ENCODE data around the gene ZNF526. TPM values are rescaled to one million over a fixed set of nuclear protein-coding genes. Genes with fewer than 3 reads are reported as not detected.

Gene ZNF526
- total RNA-seq, 2 donors from 2014 or later: 4.9 to 6.0 TPM

DNA sequence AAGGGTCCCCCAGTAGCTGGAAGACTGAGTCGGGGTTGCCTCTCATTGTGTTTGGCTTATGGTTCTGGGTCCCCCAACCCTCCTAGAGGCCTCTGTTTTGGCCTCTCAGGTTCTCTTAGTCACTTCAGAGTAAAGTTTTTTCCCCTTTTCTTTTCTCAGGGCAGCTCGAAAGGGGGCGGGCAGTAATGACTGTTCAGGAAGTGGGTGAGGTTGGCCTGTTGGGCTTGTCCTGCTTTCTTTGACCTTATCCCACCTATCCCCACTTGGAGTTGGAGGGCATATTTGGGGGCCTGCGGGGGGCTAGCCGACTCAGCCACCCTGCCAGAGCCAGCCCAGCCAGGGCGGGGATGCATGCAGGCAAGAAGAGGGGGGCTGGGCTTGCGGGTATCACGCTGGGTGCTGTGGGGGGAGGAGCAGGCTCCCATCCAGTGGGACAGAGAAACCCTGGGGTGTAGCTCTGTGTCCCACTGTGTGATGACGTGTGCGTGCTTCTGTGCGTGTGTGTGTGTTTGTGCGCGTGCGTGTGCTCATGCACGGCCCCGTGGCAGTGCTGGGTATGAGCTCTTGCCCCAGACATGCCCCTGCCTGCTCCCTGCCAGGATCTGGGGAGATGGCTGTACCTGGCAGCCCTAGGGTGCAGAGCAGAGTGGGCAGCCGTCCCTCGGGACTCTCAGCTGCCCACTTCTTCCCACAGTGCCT lies 50.4 kb downstream of the ZNF526 start:
- H3K4me3 ChIP-seq: peak overlapping the region in 1 of 2 donors; percentile 93
- H3K36me3 ChIP-seq (replicated peaks in 1 of 2; ENCODE audit: insufficient read depth in 1 of 2, low read depth in 2 of 2): no peaks in the 10 kb centered on the region
- intact Hi-C loops (cut with DNase I): no loop called here
- peaks cover 51% of the 10 kb centered on the region for H3K4me1 ChIP-seq
- WGBS, 2 donors: 3 to 12% methylated on average over 5 to 18 of the region's 18 CpGs
- H3K27me3 ChIP-seq: no peaks in the 10 kb centered on the region
- TF ChIP-seq, protein P1, sequence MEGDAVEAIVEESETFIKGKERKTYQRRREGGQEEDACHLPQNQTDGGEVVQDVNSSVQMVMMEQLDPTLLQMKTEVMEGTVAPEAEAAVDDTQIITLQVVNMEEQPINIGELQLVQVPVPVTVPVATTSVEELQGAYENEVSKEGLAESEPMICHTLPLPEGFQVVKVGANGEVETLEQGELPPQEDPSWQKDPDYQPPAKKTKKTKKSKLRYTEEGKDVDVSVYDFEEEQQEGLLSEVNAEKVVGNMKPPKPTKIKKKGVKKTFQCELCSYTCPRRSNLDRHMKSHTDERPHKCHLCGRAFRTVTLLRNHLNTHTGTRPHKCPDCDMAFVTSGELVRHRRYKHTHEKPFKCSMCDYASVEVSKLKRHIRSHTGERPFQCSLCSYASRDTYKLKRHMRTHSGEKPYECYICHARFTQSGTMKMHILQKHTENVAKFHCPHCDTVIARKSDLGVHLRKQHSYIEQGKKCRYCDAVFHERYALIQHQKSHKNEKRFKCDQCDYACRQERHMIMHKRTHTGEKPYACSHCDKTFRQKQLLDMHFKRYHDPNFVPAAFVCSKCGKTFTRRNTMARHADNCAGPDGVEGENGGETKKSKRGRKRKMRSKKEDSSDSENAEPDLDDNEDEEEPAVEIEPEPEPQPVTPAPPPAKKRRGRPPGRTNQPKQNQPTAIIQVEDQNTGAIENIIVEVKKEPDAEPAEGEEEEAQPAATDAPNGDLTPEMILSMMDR (IDR thresholded peaks at IDR 0.05): no peak
- peak; percentile 53 to 59 (median 55) for TF ChIP-seq POLR2A (IDR thresholded peaks at IDR 0.05)
- H3K9me3 ChIP-seq: no peaks in the 10 kb centered on the region
- peak overlapping the region; percentile 90 to 97 (median 96) for H3K27ac ChIP-seq
- DNase-seq (peak; percentile 54 to 77 (median 69)), ATAC-seq (no peak)

DNA sequence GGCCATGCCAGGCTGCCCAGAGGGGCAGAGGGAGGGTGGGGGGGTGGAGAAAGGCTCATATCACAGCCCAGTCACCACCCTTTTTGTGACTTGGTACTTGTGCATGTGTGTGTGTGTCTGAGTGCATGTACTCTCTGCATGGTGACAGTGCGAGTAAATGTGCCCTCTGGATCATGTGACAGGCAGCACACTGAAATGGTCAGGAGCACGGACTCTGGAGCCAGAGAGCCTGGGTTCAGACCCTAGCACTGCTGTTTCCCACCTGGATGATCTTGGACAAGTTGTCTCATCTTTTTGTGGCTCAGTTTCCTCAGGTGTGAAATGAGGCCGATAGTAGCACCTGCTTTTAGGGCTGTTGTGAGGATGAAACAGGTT lies 50.9 kb downstream of the ZNF526 start:
- peaks cover 55% of the 10 kb centered on the region for H3K4me1 ChIP-seq
- no peaks in the 10 kb centered on the region for H3K36me3 ChIP-seq (replicated peaks in 1 of 2; ENCODE audit: insufficient read depth in 1 of 2, low read depth in 2 of 2)
- H3K27me3 ChIP-seq: no peaks in the 10 kb centered on the region
- TF ChIP-seq, protein P1 (IDR thresholded peaks at IDR 0.05): no peak
- TF ChIP-seq POLR2A (IDR thresholded peaks at IDR 0.05): no peak
- no peaks in the 10 kb centered on the region for H3K9me3 ChIP-seq
- intact Hi-C loops (cut with DNase I): no loop called here
- ATAC-seq: no peak
- no peak overlapping the region for H3K4me3 ChIP-seq
- peak overlapping the region; percentile 90 to 97 (median 96) for H3K27ac ChIP-seq
- peak in 1 of 4 donors; percentile 46 for DNase-seq
- 8 to 39% methylated on average over 2 to 3 of the region's 3 CpGs for WGBS, 2 donors

DNA sequence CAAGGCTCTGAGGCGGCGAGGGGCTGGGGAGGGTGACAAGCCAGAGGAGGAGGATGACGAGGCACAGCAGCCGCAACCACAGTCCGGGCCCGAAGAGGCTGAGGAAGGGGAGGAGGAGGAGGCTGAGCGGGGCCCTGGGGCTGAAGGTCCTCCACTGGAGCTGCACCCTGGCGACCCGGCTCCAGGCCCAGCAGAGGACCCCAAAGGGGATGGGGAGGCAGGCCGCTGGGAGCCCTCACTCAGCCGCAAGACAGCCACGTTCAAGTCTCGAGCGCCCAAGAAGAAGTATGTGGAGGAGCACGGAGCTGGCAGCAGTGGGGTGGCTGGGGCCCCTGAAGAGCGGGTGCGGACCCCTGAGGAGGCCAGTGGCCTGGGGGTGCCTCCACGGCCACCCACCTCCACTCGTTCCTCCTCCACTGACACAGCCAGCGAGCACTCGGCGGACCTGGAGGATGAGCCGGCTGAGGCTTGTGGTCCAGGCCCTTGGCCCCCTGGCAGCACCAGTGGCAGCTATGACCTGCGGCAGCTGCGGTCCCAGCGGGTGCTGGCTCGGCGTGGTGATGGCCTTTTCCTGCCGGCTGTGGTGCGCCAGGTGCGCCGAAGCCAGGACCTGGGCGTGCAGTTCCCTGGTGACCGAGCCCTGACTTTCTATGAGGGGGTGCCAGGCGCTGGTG lies 51.9 kb downstream of the ZNF526 start:
- DNase-seq (no peak), ATAC-seq (no peak)
- Histone ChIP-seq H3K27ac (peak overlapping the region in 1 of 4 donors; percentile 90), H3K36me3 (replicated peaks in 1 of 2; ENCODE audit: insufficient read depth in 1 of 2, low read depth in 2 of 2) (no peaks in the 10 kb centered on the region), H3K4me1 (peaks cover 63% of the 10 kb centered on the region), H3K4me3 (no peak overlapping the region), H3K9me3 (no peaks in the 10 kb centered on the region), H3K27me3 (no peaks in the 10 kb centered on the region)
- no peak for TF ChIP-seq POLR2A (IDR thresholded peaks at IDR 0.05)
- intact Hi-C loops (cut with DNase I): no loop called here
- WGBS, 2 donors: 87% methylated on average over 16 to 33 of the region's 35 CpGs

DNA sequence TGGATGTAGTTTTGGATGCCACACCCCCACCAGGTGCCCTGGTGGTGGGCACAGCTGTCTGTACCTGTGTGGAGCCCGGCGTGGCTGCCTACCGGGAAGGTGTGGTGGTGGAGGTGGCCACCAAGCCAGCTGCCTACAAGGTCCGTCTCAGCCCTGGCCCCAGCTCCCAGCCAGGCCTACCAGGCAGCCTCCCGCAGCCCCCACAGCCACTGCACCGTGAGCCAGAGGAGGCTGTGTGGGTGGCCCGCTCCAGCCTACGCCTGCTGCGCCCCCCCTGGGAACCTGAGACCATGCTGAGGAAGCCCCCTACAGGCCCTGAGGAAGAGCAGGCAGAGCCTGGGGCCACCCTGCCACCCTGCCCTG lies 52.4 kb downstream of the ZNF526 start:
- Histone ChIP-seq H3K27ac (no peak overlapping the region), H3K9me3 (no peaks in the 10 kb centered on the region), H3K27me3 (no peaks in the 10 kb centered on the region), H3K4me1 (peaks cover 65% of the 10 kb centered on the region), H3K36me3 (replicated peaks in 1 of 2; ENCODE audit: insufficient read depth in 1 of 2, low read depth in 2 of 2) (no peaks in the 10 kb centered on the region), H3K4me3 (no peak overlapping the region)
- ATAC-seq: no peak
- TF ChIP-seq POLR2A (IDR thresholded peaks at IDR 0.05): no peak
- TF ChIP-seq, protein P1 (IDR thresholded peaks at IDR 0.05): no peak
- DNase-seq: no peak
- intact Hi-C loops (cut with DNase I): no loop called here
- 88 to 95% methylated on average over 6 to 7 of the region's 9 CpGs for WGBS, 2 donors

DNA sequence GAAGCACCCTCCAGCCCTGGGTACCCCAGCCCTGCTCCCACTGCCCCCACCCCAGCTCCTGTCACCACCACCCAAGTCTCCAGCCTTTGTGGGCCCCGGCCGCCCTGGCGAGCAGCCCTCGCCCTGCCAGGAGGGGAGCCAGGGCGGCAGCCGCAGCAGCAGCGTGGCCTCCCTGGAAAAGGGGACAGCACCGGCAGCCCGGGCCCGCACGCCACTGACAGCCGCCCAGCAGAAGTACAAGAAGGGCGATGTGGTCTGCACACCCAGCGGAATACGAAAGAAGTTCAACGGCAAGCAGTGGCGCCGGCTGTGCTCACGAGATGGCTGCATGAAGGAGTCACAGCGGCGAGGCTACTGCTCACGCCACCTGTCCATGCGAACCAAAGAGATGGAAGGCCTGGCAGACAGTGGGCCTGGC lies 52.9 kb downstream of the ZNF526 start:
- Histone ChIP-seq H3K27me3 (no peaks in the 10 kb centered on the region), H3K9me3 (no peaks in the 10 kb centered on the region), H3K4me3 (no peak overlapping the region), H3K4me1 (peaks cover 65% of the 10 kb centered on the region), H3K27ac (no peak overlapping the region), H3K36me3 (replicated peaks in 1 of 2; ENCODE audit: insufficient read depth in 1 of 2, low read depth in 2 of 2) (no peaks in the 10 kb centered on the region)
- no peak for TF ChIP-seq POLR2A (IDR thresholded peaks at IDR 0.05)
- TF ChIP-seq, protein P1 (IDR thresholded peaks at IDR 0.05): no peak
- 94 to 99% methylated on average over 10 to 17 of the region's 23 CpGs for WGBS, 2 donors
- no peak for DNase-seq
- intact Hi-C loops (cut with DNase I): no loop called here
- ATAC-seq: no peak

Measured in body of pancreas (tissue), 4 donors.